Mesendoderm (in vitro differentiated cells): ENCODE measurements around the gene ABCD3.

Experiments
- DNase-seq: peaks from one replicate; pipeline ENCODE4 v3.0.0; 2013
- H2AK5ac ChIP-seq: 2 replicates; pipeline ENCODE4 v1.6.1; 2013; ENCODE audit warnings: low read length, inconsistent platforms
- H2BK120ac ChIP-seq: 2 replicates; pipeline ENCODE4 v1.6.1; 2013; ENCODE audit warnings: low read depth, mild to moderate bottlenecking, low read length, moderate library complexity, mixed read lengths
- H2BK15ac ChIP-seq: replicated peaks from 2 replicates; pipeline ENCODE4 v1.6.1; 2013; ENCODE audit warnings: low read depth, mild to moderate bottlenecking, moderate library complexity
- H2BK5ac ChIP-seq: 2 replicates; pipeline ENCODE4 v1.6.1; 2013; ENCODE audit warnings: low read length, inconsistent platforms
- H3K18ac ChIP-seq: 2 replicates; pipeline ENCODE4 v1.6.1; 2013; ENCODE audit warnings: mild to moderate bottlenecking, low read length, mixed read lengths
- H3K23ac ChIP-seq: one replicate; pipeline ENCODE4 v1.6.1; 2013; ENCODE audit warnings: low read length
- H3K27ac ChIP-seq: 2 replicates; pipeline ENCODE4 v1.5.1; 2013; ENCODE audit warnings: low read depth, mild to moderate bottlenecking, inconsistent platforms, low read length, moderate library complexity
- H3K27me3 ChIP-seq: 2 replicates; pipeline ENCODE4 v1.6.1; 2013; ENCODE audit warnings: low read length, control low read depth, mild to moderate bottlenecking, inconsistent platforms; ENCODE audit not compliant: insufficient read depth, poor library complexity
- H3K36me3 ChIP-seq: 2 replicates; pipeline ENCODE4 v1.6.1; 2013; ENCODE audit warnings: low read length, inconsistent platforms; ENCODE audit not compliant: control insufficient read depth, insufficient read depth
- H3K4ac ChIP-seq: one replicate; pipeline ENCODE4 v1.6.1; 2013; ENCODE audit warnings: low read depth, mild to moderate bottlenecking, low read length, moderate library complexity
- H3K4me1 ChIP-seq: 2 replicates; pipeline ENCODE4 v1.6.1; 2013; ENCODE audit warnings: low read depth, low read length, inconsistent platforms; ENCODE audit not compliant: control insufficient read depth
- H3K4me2 ChIP-seq: 2 replicates; pipeline ENCODE4 v1.6.1; 2013; ENCODE audit warnings: low read length
- H3K4me3 ChIP-seq: 2 replicates; pipeline ENCODE4 v1.5.1; 2013; ENCODE audit warnings: mild to moderate bottlenecking, low read length
- H3K56ac ChIP-seq: one replicate; pipeline ENCODE4 v1.6.1; 2013; ENCODE audit warnings: low read length
- H3K79me1 ChIP-seq: 2 replicates; pipeline ENCODE4 v1.6.1; 2013; ENCODE audit warnings: low read length, inconsistent platforms
- H3K79me2 ChIP-seq: 2 replicates; pipeline ENCODE4 v1.6.1; 2013; ENCODE audit warnings: mild to moderate bottlenecking, low read length; ENCODE audit not compliant: control insufficient read depth, insufficient read depth
- H3K9ac ChIP-seq: 2 replicates; pipeline ENCODE4 v1.6.1; 2013; ENCODE audit warnings: low read length, inconsistent platforms
- H4K5ac ChIP-seq: one replicate; pipeline ENCODE4 v1.6.1; 2013; ENCODE audit warnings: low read length
- H4K8ac ChIP-seq: one replicate; pipeline ENCODE4 v1.6.1; 2013; ENCODE audit warnings: low read depth, mild to moderate bottlenecking, control low read depth, low read length, moderate library complexity
- WGBS: extraction: QIAGEN DNeasy Blood & Tissue Kit; methylation state at CpG from one replicate; pipeline ENCODE4 v1.1.7; 2013; ENCODE audit warnings: low lambda C conversion rate, missing lambda C conversion rate; ENCODE audit not compliant: insufficient coverage; ENCODE audit errors: extremely low coverage; 5-methylcytosine and 5-hydroxymethylcytosine counted together

Gene ABCD3

GRCh38 chr1:94496076-94496755, 78.0 kb downstream of the ABCD3 start:
- no peak overlapping the region for H4K5ac ChIP-seq
- H3K4me2 ChIP-seq = no peak overlapping the region
- no peak overlapping the region for H2BK120ac ChIP-seq
- no peaks in the 10 kb centered on the region for H3K4me1 ChIP-seq
- no peak for DNase-seq
- H3K27ac ChIP-seq = no peak overlapping the region
- H3K18ac ChIP-seq = no peak overlapping the region
- H3K23ac ChIP-seq = no peak overlapping the region
- no peak overlapping the region for H3K56ac ChIP-seq
- no peak overlapping the region for H3K4ac ChIP-seq
- H4K8ac ChIP-seq = no peak overlapping the region
- no CpG with 5 or more reads among the region's 2 CpGs for WGBS
- H3K4me3 ChIP-seq = no peak overlapping the region
- no peak overlapping the region for H2AK5ac ChIP-seq
- H3K27me3 ChIP-seq = no peaks in the 10 kb centered on the region
- no peaks in the 10 kb centered on the region for H3K36me3 ChIP-seq
- no peaks in the 10 kb centered on the region for H3K79me2 ChIP-seq
- H2BK15ac ChIP-seq = no peak overlapping the region
- no peak overlapping the region for H3K9ac ChIP-seq
- H3K79me1 ChIP-seq = no peaks in the 10 kb centered on the region
- no peak overlapping the region for H2BK5ac ChIP-seq

GRCh38 chr1:94501426-94501825, 83.2 kb downstream of the ABCD3 start:
- H2BK120ac ChIP-seq = no peak overlapping the region
- no peaks in the 10 kb centered on the region for H3K79me2 ChIP-seq
- H3K4me3 ChIP-seq = no peak overlapping the region
- no peaks in the 10 kb centered on the region for H3K27me3 ChIP-seq
- H3K4ac ChIP-seq = no peak overlapping the region
- no peak for DNase-seq
- H2AK5ac ChIP-seq = no peak overlapping the region
- H3K4me2 ChIP-seq = no peak overlapping the region
- H2BK5ac ChIP-seq = no peak overlapping the region
- H2BK15ac ChIP-seq = no peak overlapping the region
- no peak overlapping the region for H3K56ac ChIP-seq
- H3K9ac ChIP-seq = no peak overlapping the region
- peaks cover 3% of the 10 kb centered on the region for H3K36me3 ChIP-seq
- H3K23ac ChIP-seq = no peak overlapping the region
- no peak overlapping the region for H4K5ac ChIP-seq
- no CpG with 5 or more reads among the region's 2 CpGs for WGBS
- no peak overlapping the region for H3K18ac ChIP-seq
- H3K27ac ChIP-seq = no peak overlapping the region
- H4K8ac ChIP-seq = no peak overlapping the region
- no peaks in the 10 kb centered on the region for H3K79me1 ChIP-seq
- H3K4me1 ChIP-seq = no peaks in the 10 kb centered on the region

- Histone ChIP-seq H3K56ac (no peak overlapping the region), H3K18ac (no peak overlapping the region), H3K4me3 (no peak overlapping the region), H3K36me3 (peaks cover 3% of the 10 kb centered on the region), H3K27me3 (no peaks in the 10 kb centered on the region), H4K5ac (no peak overlapping the region), H3K23ac (no peak overlapping the region), H2BK5ac (no peak overlapping the region), H3K27ac (no peak overlapping the region), H3K4me2 (no peak overlapping the region), H4K8ac (no peak overlapping the region), H2BK120ac (no peak overlapping the region), H3K9ac (no peak overlapping the region), H3K4me1 (no peaks in the 10 kb centered on the region), H3K4ac (no peak overlapping the region), H2AK5ac (no peak overlapping the region), H2BK15ac (no peak overlapping the region), H3K79me2 (no peaks in the 10 kb centered on the region), H3K79me1 (no peaks in the 10 kb centered on the region)
- DNase-seq = no peak
- no CpG with 5 or more reads among the region's 4 CpGs for WGBS
These were observed 83.7 kb downstream of the ABCD3 start for GRCh38 chr1:94501935-94502334.

- no peak overlapping the region for H2BK120ac ChIP-seq
- H3K79me2 ChIP-seq = no peaks in the 10 kb centered on the region
- H3K27me3 ChIP-seq = no peaks in the 10 kb centered on the region
- no peak overlapping the region for H3K18ac ChIP-seq
- H3K56ac ChIP-seq = no peak overlapping the region
- no peak overlapping the region for H3K27ac ChIP-seq
- H3K4me1 ChIP-seq = no peaks in the 10 kb centered on the region
- H3K79me1 ChIP-seq = no peaks in the 10 kb centered on the region
- H3K9ac ChIP-seq = no peak overlapping the region
- H2BK5ac ChIP-seq = no peak overlapping the region
- no peak overlapping the region for H4K5ac ChIP-seq
- no peak overlapping the region for H3K4me3 ChIP-seq
- no peak overlapping the region for H3K4me2 ChIP-seq
- DNase-seq = no peak
- no peak overlapping the region for H2AK5ac ChIP-seq
- no peak overlapping the region for H3K4ac ChIP-seq
- no CpG with 5 or more reads among the region's 4 CpGs for WGBS
- no peak overlapping the region for H2BK15ac ChIP-seq
- no peak overlapping the region for H3K23ac ChIP-seq
- H3K36me3 ChIP-seq = peaks cover 3% of the 10 kb centered on the region
- no peak overlapping the region for H4K8ac ChIP-seq
These were observed 85.0 kb downstream of the ABCD3 start for GRCh38 chr1:94503153-94503552.

- no peaks in the 10 kb centered on the region for H3K79me2 ChIP-seq
- H4K8ac ChIP-seq = no peak overlapping the region
- H3K27ac ChIP-seq = no peak overlapping the region
- no peak overlapping the region for H3K23ac ChIP-seq
- DNase-seq = no peak
- no peak overlapping the region for H3K4ac ChIP-seq
- no peaks in the 10 kb centered on the region for H3K4me1 ChIP-seq
- H2BK5ac ChIP-seq = no peak overlapping the region
- no peak overlapping the region for H3K9ac ChIP-seq
- H3K4me2 ChIP-seq = no peak overlapping the region
- H3K79me1 ChIP-seq = no peaks in the 10 kb centered on the region
- no peak overlapping the region for H3K4me3 ChIP-seq
- no peak overlapping the region for H2BK120ac ChIP-seq
- no peak overlapping the region for H2AK5ac ChIP-seq
- H3K18ac ChIP-seq = no peak overlapping the region
- no peak overlapping the region for H2BK15ac ChIP-seq
- 100% methylated on average over 1 of the region's 1 CpG for WGBS
- H3K27me3 ChIP-seq = no peaks in the 10 kb centered on the region
- H3K36me3 ChIP-seq = peaks cover 3% of the 10 kb centered on the region
- H4K5ac ChIP-seq = no peak overlapping the region
- no peak overlapping the region for H3K56ac ChIP-seq
These were observed 86.4 kb downstream of the ABCD3 start for GRCh38 chr1:94504601-94505000.

GRCh38 chr1:94512816-94513215, 94.6 kb downstream of the ABCD3 start:
- Histone ChIP-seq H3K79me1 (no peaks in the 10 kb centered on the region), H3K36me3 (no peaks in the 10 kb centered on the region), H3K56ac (no peak overlapping the region), H3K27me3 (no peaks in the 10 kb centered on the region), H2AK5ac (no peak overlapping the region), H2BK120ac (no peak overlapping the region), H4K8ac (no peak overlapping the region), H2BK15ac (no peak overlapping the region), H3K4me1 (no peaks in the 10 kb centered on the region), H3K4me3 (no peak overlapping the region), H3K9ac (no peak overlapping the region), H3K23ac (no peak overlapping the region), H4K5ac (no peak overlapping the region), H3K4ac (no peak overlapping the region), H3K4me2 (no peak overlapping the region), H3K27ac (no peak overlapping the region), H3K79me2 (no peaks in the 10 kb centered on the region), H2BK5ac (no peak overlapping the region), H3K18ac (no peak overlapping the region)
- no CpG with 5 or more reads among the region's 2 CpGs for WGBS
- no peak for DNase-seq
